ENCODE data around the gene NTM. TPM values are rescaled to one million over a fixed set of nuclear protein-coding genes. Genes with fewer than 3 reads are reported as not detected.
"Not testable (repeated sequence)": the region's sequence is repeated elsewhere in the genome, so short reads cannot be mapped to it uniquely, and the experiment has no call there.

Gene NTM
- total RNA-seq, 4 donors from 2014 or later, result 0.78 to 1.1 (median 0.88) TPM; not detected in 1

- DNase-seq, result no peak
- Histone ChIP-seq H3K36me3 (no peaks in the 10 kb centered on the region), H3K4me1 (no peaks in the 10 kb centered on the region), H3K27ac (no peak overlapping the region), H3K27me3 (no peaks in the 10 kb centered on the region), H3K4me3 (replicated peaks in 1 of 3) (no peak overlapping the region), H3K9me3 (no peaks in the 10 kb centered on the region)
- 59 to 72% methylated on average over 4 of the region's 4 CpGs for WGBS, 2 donors
- TF ChIP-seq POLR2A (IDR thresholded peaks at IDR 0.05), result no peak
- TF ChIP-seq, protein P1, sequence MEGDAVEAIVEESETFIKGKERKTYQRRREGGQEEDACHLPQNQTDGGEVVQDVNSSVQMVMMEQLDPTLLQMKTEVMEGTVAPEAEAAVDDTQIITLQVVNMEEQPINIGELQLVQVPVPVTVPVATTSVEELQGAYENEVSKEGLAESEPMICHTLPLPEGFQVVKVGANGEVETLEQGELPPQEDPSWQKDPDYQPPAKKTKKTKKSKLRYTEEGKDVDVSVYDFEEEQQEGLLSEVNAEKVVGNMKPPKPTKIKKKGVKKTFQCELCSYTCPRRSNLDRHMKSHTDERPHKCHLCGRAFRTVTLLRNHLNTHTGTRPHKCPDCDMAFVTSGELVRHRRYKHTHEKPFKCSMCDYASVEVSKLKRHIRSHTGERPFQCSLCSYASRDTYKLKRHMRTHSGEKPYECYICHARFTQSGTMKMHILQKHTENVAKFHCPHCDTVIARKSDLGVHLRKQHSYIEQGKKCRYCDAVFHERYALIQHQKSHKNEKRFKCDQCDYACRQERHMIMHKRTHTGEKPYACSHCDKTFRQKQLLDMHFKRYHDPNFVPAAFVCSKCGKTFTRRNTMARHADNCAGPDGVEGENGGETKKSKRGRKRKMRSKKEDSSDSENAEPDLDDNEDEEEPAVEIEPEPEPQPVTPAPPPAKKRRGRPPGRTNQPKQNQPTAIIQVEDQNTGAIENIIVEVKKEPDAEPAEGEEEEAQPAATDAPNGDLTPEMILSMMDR (IDR thresholded peaks at IDR 0.05), result no peak
- intact Hi-C loops (cut with DNase I), result no loop called here
These were observed 52.1 kb downstream of the NTM start for GRCh38 chr11:131422496-131422895.

DNA sequence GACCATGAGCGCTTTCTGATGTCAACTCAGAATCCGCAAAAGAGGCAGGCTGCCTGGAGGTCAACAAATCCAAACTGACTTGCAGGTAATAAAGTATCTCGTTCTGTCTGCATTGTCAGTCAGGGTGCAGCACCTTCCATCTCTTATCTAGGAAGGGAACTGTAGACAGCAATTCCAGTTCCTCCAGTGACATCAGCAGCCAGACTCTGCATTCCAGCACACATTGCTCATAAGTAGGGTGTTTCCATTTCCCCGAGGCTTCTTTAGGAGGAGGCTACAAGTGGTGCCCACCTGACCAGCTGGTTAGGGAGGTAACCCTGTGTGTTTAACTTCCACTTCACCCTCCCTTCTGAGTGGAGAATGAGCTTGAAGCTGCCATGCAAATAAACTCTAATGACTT, 53.3 kb downstream of the NTM start:
- intact Hi-C loops (cut with DNase I), result no loop called here
- Histone ChIP-seq H3K36me3 (no peaks in the 10 kb centered on the region), H3K27ac (no peak overlapping the region), H3K9me3 (no peaks in the 10 kb centered on the region), H3K27me3 (no peaks in the 10 kb centered on the region), H3K4me3 (replicated peaks in 1 of 3) (no peak overlapping the region), H3K4me1 (no peaks in the 10 kb centered on the region)
- no peak for DNase-seq
- 51 to 60% methylated on average over 3 to 4 of the region's 4 CpGs for WGBS, 2 donors
- TF ChIP-seq, protein P1 (IDR thresholded peaks at IDR 0.05), result no peak
- TF ChIP-seq POLR2A (IDR thresholded peaks at IDR 0.05), result no peak

DNA sequence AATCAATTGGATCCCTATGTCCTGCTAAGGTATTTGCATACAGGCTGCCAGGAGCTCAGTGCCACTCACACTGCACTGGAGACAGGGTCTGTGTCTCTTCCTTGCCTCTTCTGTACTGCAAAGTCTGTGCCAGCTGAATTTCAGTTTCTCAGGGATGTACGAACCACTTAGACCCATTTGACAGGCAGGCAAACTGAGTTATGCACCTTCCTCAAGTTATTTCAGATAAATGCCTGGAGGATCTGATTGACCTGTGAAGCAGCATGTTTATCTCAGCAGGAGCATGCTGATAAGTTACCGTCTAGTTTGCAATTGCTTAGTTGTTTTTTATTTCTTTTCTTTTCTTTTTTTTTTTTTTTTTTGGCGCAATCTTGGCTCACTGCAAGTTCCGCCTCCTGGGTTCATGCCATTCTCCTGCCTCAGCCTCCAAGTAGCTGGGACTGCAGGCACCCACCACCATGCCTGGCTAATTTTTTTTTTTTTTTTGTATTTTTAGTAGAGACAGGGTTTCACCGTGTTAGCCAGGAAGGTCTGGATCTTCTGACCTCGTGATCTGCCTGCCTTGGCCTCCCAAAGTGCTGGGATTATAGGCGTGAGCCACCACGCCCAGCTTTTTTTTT, 54.0 kb downstream of the NTM start:
- H3K9me3 ChIP-seq; DNase-seq; H3K27ac ChIP-seq; H3K27me3 ChIP-seq; H3K36me3 ChIP-seq; intact Hi-C loops (cut with DNase I); H3K4me1 ChIP-seq; H3K4me3 ChIP-seq (replicated peaks in 1 of 3): not testable (repeated sequence)
- WGBS, 2 donors, result 91 to 92% methylated on average over 8 of the region's 8 CpGs

DNA sequence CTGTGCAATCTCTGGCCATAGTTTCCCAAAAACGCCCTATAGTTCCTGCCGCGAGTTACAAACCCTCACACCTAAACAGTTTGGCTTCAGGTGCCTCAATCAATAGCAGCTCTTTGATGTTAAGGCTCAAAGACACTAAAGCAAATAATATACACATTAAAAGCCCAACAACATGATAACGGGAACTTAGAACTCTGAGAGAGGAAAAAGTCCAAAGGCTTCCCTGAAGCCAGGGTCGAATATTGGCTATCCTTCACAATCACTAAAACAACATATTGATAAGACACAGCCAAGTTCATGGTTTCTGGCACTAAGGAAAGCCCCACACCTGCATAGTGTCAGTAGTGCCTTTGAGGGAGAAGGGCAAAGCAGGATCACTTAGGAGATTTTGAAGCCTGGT, 54.9 kb downstream of the NTM start:
- Histone ChIP-seq H3K9me3 (no peaks in the 10 kb centered on the region), H3K4me3 (replicated peaks in 1 of 3) (no peak overlapping the region), H3K36me3 (no peaks in the 10 kb centered on the region), H3K27ac (no peak overlapping the region), H3K4me1 (no peaks in the 10 kb centered on the region), H3K27me3 (no peaks in the 10 kb centered on the region)
- 87 to 90% methylated on average over 5 of the region's 5 CpGs for WGBS, 2 donors
- intact Hi-C loops (cut with DNase I), result no loop called here
- TF ChIP-seq, protein P1 (IDR thresholded peaks at IDR 0.05), result no peak
- no peak for TF ChIP-seq POLR2A (IDR thresholded peaks at IDR 0.05)
- DNase-seq, result no peak

- TF ChIP-seq, protein P1 (IDR thresholded peaks at IDR 0.05), result no peak
- TF ChIP-seq POLR2A (IDR thresholded peaks at IDR 0.05), result no peak
- Histone ChIP-seq H3K27ac (no peak overlapping the region), H3K4me1 (no peaks in the 10 kb centered on the region), H3K36me3 (no peaks in the 10 kb centered on the region), H3K4me3 (replicated peaks in 1 of 3) (no peak overlapping the region), H3K9me3 (no peaks in the 10 kb centered on the region), H3K27me3 (no peaks in the 10 kb centered on the region)
- WGBS, 2 donors, result 88 to 92% methylated on average over 5 of the region's 5 CpGs
- intact Hi-C loops (cut with DNase I), result no loop called here
- DNase-seq, result no peak
These were observed 58.4 kb downstream of the NTM start for GRCh38 chr11:131428853-131429252.
